ENCODE data around the gene UGT1A3.
A peak's percentile ranks its signal among the peaks of the same experiment; 100 is the strongest.

Gene UGT1A3

GRCh38 chr2:233800208-233800607 lies 71.4 kb downstream of the UGT1A3 start:
- no peak for DNase-seq (ENCODE audit: low read depth in 2 of 2)
- H3K4me3 ChIP-seq (replicated peaks in 1 of 2; ENCODE audit: low read depth in 2 of 2, low read length in 2 of 2) = no peak overlapping the region
- TF ChIP-seq CTCF (IDR thresholded peaks at IDR 0.05; ENCODE audit: low read depth, low read length) = no peak

- DNase-seq (ENCODE audit: low read depth in 2 of 2) = peak; percentile 10 to 14
- no peak for TF ChIP-seq CTCF (IDR thresholded peaks at IDR 0.05; ENCODE audit: low read depth, low read length)
Measured at GRCh38 chr2:233801357-233802131, 72.7 kb downstream of the UGT1A3 start.

GRCh38 chr2:233802132-233802815 lies 73.4 kb downstream of the UGT1A3 start:
- no peak overlapping the region for H3K4me3 ChIP-seq (replicated peaks in 1 of 2; ENCODE audit: low read depth in 2 of 2, low read length in 2 of 2)
- TF ChIP-seq CTCF (IDR thresholded peaks at IDR 0.05; ENCODE audit: low read depth, low read length) = no peak
- DNase-seq (ENCODE audit: low read depth in 2 of 2) = no peak

More at GRCh38 chr2:233801357-233802131, 72.7 kb downstream of the UGT1A3 start:
- H3K4me3 ChIP-seq (replicated peaks in 1 of 2; ENCODE audit: low read depth in 2 of 2, low read length in 2 of 2) = no peak overlapping the region

- TF ChIP-seq CTCF (IDR thresholded peaks at IDR 0.05; ENCODE audit: low read depth, low read length) = no peak
- H3K4me3 ChIP-seq (replicated peaks in 1 of 2; ENCODE audit: low read depth in 2 of 2, low read length in 2 of 2) = no peak overlapping the region
- DNase-seq (ENCODE audit: low read depth in 2 of 2) = no peak
Measured at GRCh38 chr2:233803292-233803911, 74.6 kb downstream of the UGT1A3 start.

GRCh38 chr2:233803994-233804393 lies 75.2 kb downstream of the UGT1A3 start:
- DNase-seq (ENCODE audit: low read depth in 2 of 2) = no peak
- no peak for TF ChIP-seq CTCF (IDR thresholded peaks at IDR 0.05; ENCODE audit: low read depth, low read length)
- no peak overlapping the region for H3K4me3 ChIP-seq (replicated peaks in 1 of 2; ENCODE audit: low read depth in 2 of 2, low read length in 2 of 2)

- TF ChIP-seq CTCF (IDR thresholded peaks at IDR 0.05; ENCODE audit: low read depth, low read length) = no peak
- no peak overlapping the region for H3K4me3 ChIP-seq (replicated peaks in 1 of 2; ENCODE audit: low read depth in 2 of 2, low read length in 2 of 2)
- DNase-seq (ENCODE audit: low read depth in 2 of 2) = no peak
Measured at GRCh38 chr2:233807215-233807865, 78.5 kb downstream of the UGT1A3 start.

Measured in cardiac fibroblast (primary cell).